Fibroblast of mammary gland (primary cell): Measurements from ENCODE around the gene NR5A2.

Experiments
- DNase-seq: peaks from one replicate; pipeline ENCODE4 v3.0.0-alpha.2; 2010; ENCODE audit warnings: low read depth
- H3K4me3 ChIP-seq: 2 replicates; pipeline ENCODE4 v1.5.1; 2011; ENCODE audit warnings: low read depth, mild to moderate bottlenecking, low read length, moderate library complexity; ENCODE audit not compliant: control insufficient read depth
- TF ChIP-seq, protein P1 (sequence below): conservative IDR thresholded peaks from 2 replicates; pipeline ENCODE4 v1.5.1; 2011; ENCODE audit warnings: low read depth, low read length, inconsistent platforms; ENCODE audit not compliant: control insufficient read depth, insufficient read depth

NR5A2 gene

GRCh38 chr1:200152336-200152735, 124.8 kb downstream of the NR5A2 start:
- DNase-seq, result no peak
- no peak overlapping the region for H3K4me3 ChIP-seq
- TF ChIP-seq, protein P1, sequence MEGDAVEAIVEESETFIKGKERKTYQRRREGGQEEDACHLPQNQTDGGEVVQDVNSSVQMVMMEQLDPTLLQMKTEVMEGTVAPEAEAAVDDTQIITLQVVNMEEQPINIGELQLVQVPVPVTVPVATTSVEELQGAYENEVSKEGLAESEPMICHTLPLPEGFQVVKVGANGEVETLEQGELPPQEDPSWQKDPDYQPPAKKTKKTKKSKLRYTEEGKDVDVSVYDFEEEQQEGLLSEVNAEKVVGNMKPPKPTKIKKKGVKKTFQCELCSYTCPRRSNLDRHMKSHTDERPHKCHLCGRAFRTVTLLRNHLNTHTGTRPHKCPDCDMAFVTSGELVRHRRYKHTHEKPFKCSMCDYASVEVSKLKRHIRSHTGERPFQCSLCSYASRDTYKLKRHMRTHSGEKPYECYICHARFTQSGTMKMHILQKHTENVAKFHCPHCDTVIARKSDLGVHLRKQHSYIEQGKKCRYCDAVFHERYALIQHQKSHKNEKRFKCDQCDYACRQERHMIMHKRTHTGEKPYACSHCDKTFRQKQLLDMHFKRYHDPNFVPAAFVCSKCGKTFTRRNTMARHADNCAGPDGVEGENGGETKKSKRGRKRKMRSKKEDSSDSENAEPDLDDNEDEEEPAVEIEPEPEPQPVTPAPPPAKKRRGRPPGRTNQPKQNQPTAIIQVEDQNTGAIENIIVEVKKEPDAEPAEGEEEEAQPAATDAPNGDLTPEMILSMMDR, result no peak

GRCh38 chr1:200153277-200154055, 126.0 kb downstream of the NR5A2 start:
- TF ChIP-seq, protein P1, result no peak
- H3K4me3 ChIP-seq, result no peak overlapping the region
- no peak for DNase-seq

DNA sequence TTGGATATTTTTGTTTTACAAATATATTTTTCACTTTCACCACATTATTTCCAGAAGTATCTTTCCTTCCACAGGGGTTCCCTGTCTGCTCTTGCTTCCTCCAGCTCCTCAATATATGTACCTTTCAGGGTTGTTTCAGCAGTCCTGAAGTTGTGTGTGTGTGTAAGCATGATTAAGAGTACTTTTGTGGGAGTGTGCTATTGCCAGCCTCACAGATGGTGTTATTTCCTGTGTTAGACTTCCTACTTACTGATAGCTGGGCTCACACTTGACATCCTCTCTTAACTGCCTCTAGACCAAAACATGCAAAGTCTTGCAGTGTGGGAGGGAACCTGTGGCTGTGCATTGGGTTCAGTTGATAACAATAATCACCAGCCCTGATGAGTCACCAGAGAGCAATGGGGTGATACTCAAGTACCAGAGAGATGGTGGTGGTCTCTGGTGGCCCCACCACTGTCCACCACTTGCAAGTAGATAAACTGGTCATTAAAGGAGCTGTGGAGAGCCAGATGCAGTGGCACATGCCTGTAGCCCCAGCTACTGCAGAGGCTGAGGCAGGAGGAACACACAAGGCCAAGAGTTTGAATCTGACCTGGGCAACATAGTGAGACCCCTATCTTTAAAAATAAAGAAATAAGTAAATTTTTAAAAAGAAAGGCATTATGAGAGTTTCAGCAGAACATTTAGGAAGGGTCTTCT, 126.7 kb downstream of the NR5A2 start:
- TF ChIP-seq, protein P1, result no peak
- no peak overlapping the region for H3K4me3 ChIP-seq
- DNase-seq, result no peak

DNA sequence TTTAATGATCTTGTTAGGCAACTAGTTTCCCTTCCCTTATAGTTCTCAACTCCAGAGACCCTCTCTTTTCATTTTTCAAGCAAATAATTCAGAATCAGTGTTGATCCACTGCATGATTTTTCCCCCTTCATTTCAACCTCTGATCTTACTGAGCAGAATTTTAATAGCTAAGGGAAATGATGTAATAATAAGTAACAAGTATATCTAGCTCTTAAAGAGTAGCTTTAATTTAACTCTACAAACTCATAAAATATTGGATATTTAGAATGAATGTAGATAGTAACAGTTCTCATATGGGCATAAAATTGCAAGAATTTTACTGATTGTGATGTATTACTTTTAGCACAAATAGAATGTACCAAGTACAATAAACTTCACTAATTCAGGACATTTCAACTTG, 130.2 kb downstream of the NR5A2 start:
- TF ChIP-seq, protein P1, result no peak
- H3K4me3 ChIP-seq, result no peak overlapping the region
- DNase-seq, result no peak

GRCh38 chr1:200161801-200162200, 134.3 kb downstream of the NR5A2 start:
- no peak for DNase-seq
- TF ChIP-seq, protein P1, result no peak
- H3K4me3 ChIP-seq, result no peak overlapping the region

DNA sequence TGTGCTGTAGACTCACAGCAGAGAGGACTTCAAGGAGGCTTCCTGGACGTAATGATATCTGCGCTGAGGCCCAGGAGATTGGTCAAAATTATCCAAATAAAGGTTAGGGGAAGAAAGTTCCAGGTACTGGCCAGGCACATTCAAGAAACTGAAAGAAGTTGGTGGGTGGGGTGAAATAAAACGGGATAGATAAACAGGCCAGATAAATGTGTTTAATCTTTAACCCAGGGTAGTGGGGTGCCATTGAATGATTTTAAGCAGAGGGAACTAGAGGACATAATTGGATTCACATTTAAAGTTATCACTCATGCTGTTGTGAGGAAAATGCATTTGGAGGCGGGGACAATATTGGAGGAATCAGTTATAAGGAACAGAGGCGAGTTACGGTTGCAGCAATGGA, 134.7 kb downstream of the NR5A2 start:
- no peak overlapping the region for H3K4me3 ChIP-seq
- TF ChIP-seq, protein P1, result no peak

More for the DNA sequence above, 134.7 kb downstream of the NR5A2 start:
- DNase-seq, result no peak
